Measurements from ENCODE around the gene MYH11. TPM values are rescaled to one million over a fixed set of nuclear protein-coding genes. Genes with fewer than 3 reads are reported as not detected.
A peak's percentile ranks its signal among the peaks of the same experiment; 100 is the strongest.

Gene MYH11
- total and polyA plus RNA-seq, 8 donors, result 47.3 to 208 (median 124) TPM

- intact Hi-C loops (cut with DNase I), result no loop called here
- no peak for TF ChIP-seq CTCF (IDR thresholded peaks at IDR 0.05)
- no peak for ATAC-seq
These were observed 135.8 kb downstream of the MYH11 start for GRCh38 chr16:15721018-15721417.

GRCh38 chr16:15716694-15717447 lies 140.0 kb downstream of the MYH11 start:
- TF ChIP-seq CTCF (IDR thresholded peaks at IDR 0.05), result no peak
- H3K4me3 ChIP-seq, result no peak overlapping the region
- ATAC-seq (no peak), DNase-seq (peak in 1 of 4 donors; percentile 70)
- intact Hi-C loops (cut with DNase I), result no loop called here
- no peak overlapping the region for H3K27ac ChIP-seq
- H3K4me1 ChIP-seq, result no peaks in the 10 kb centered on the region
- H3K36me3 ChIP-seq, result peaks cover 0 to 75% of the 10 kb centered on the region in 2 donors
- H3K27me3 ChIP-seq, result no peaks in the 10 kb centered on the region
- no peaks in the 10 kb centered on the region for H3K9me3 ChIP-seq

More at GRCh38 chr16:15721018-15721417, 135.8 kb downstream of the MYH11 start:
- Histone ChIP-seq H3K4me3 (no peak overlapping the region), H3K36me3 (peaks cover 0 to 91% of the 10 kb centered on the region in 2 donors), H3K4me1 (no peaks in the 10 kb centered on the region), H3K9me3 (no peaks in the 10 kb centered on the region), H3K27me3 (no peaks in the 10 kb centered on the region), H3K27ac (no peak overlapping the region)
- DNase-seq, result no peak

- no peak for ATAC-seq
- Histone ChIP-seq H3K27ac (no peak overlapping the region), H3K4me1 (no peaks in the 10 kb centered on the region), H3K36me3 (peaks cover 0 to 60% of the 10 kb centered on the region in 2 donors), H3K9me3 (no peaks in the 10 kb centered on the region), H3K27me3 (no peaks in the 10 kb centered on the region), H3K4me3 (no peak overlapping the region)
- intact Hi-C loops (cut with DNase I), result no loop called here
- DNase-seq, result no peak
- TF ChIP-seq CTCF (IDR thresholded peaks at IDR 0.05), result no peak
These were observed 141.6 kb downstream of the MYH11 start for GRCh38 chr16:15715221-15715620.

GRCh38 chr16:15714393-15715172 lies 142.2 kb downstream of the MYH11 start:
- Histone ChIP-seq H3K9me3 (no peaks in the 10 kb centered on the region), H3K27me3 (no peaks in the 10 kb centered on the region), H3K36me3 (peaks cover 0 to 57% of the 10 kb centered on the region in 2 donors), H3K27ac (no peak overlapping the region), H3K4me1 (no peaks in the 10 kb centered on the region), H3K4me3 (no peak overlapping the region)
- peak in 1 of 4 donors; percentile 45 for DNase-seq
- ATAC-seq, result no peak
- no peak for TF ChIP-seq CTCF (IDR thresholded peaks at IDR 0.05)
- intact Hi-C loops (cut with DNase I), result no loop called here

- Histone ChIP-seq H3K4me3 (no peak overlapping the region), H3K27me3 (no peaks in the 10 kb centered on the region), H3K36me3 (peaks cover 0 to 36% of the 10 kb centered on the region in 2 donors), H3K27ac (no peak overlapping the region), H3K4me1 (no peaks in the 10 kb centered on the region), H3K9me3 (no peaks in the 10 kb centered on the region)
- no peak for ATAC-seq
- DNase-seq, result no peak
- no peak for TF ChIP-seq CTCF (IDR thresholded peaks at IDR 0.05)
- intact Hi-C loops (cut with DNase I), result no loop called here
These were observed 147.8 kb downstream of the MYH11 start for GRCh38 chr16:15708997-15709396.
